SK-N-SH (cell line): Measurements from ENCODE around the gene PAPOLG. TPM values are rescaled to one million over a fixed set of nuclear protein-coding genes. Genes with fewer than 3 reads are reported as not detected.

Source experiments
- CTCF ChIA-PET: fragments of 300-600, 350-600 bp; formaldehyde crosslinking; extraction: SDS; loops from one replicate; lab custom pipeline; 2021; lab: Yijun Ruan, JAX
- POLR2A ChIA-PET: fragments of 350-600 bp; sonication (Branson Sonifier 250); formaldehyde crosslinking; extraction: SDS; loops from one replicate; lab custom pipeline; 2020; ENCODE audit warnings: antibody characterized with exemption, inconsistent platforms; lab: Yijun Ruan, JAX
- DNase-seq: peaks from one replicate; pipeline ENCODE4 v3.0.0; 2012
- H2AFZ ChIP-seq: fragments of 200-600 bp; sonication (generic); 2 replicates; pipeline ENCODE4 v1.8.1; 2016; ENCODE audit warnings: antibody characterized with exemption, mild to moderate bottlenecking, low read depth
- H3F3A ChIP-seq: fragments of 200-600 bp; sonication (generic); replicated peaks from 2 replicates; pipeline ENCODE3; 2016; ENCODE audit warnings: antibody characterized with exemption, mild to moderate bottlenecking; ENCODE audit not compliant: insufficient read depth
- H3K27ac ChIP-seq, 2 experiments: fragments of 200-500 bp in 1 of 2; fragments of 200-600 bp in 1 of 2; sonication (Bioruptor generic) in 1 of 2; sonication (generic), shearing (Covaris generic) in 1 of 2; 2 replicates each; pipeline versions ENCODE4 v1.5.1 to v1.6.1; 2014 to 2016; ENCODE audit warnings: low read depth in 2 of 2, inconsistent platforms in 1 of 2, low read length in 1 of 2, mild to moderate bottlenecking in 1 of 2, mixed read lengths in 1 of 2
- H3K27me3 ChIP-seq: fragments of 200-600 bp; sonication (generic), shearing (Covaris generic); 2 replicates; pipeline ENCODE4 v1.6.1; 2016; ENCODE audit warnings: mixed run types; ENCODE audit not compliant: insufficient read depth
- H3K36me3 ChIP-seq, 2 experiments: fragments of 200-500 bp in 1 of 2; fragments of 200-600 bp in 1 of 2; sonication (Bioruptor generic) in 1 of 2; sonication (generic) in 1 of 2; replicated peaks in 1 of 2; 2 replicates each; pipeline versions ENCODE3 to v1.5.1; 2014 to 2016; ENCODE audit warnings: low read length in 1 of 2, mild to moderate bottlenecking in 1 of 2; ENCODE audit not compliant: insufficient read depth in 2 of 2, control insufficient read depth in 1 of 2
- H3K4me1 ChIP-seq, 2 experiments: fragments of 200-500 bp in 1 of 2; fragments of 200-600 bp in 1 of 2; sonication (Bioruptor generic) in 1 of 2; sonication (generic), shearing (Covaris generic) in 1 of 2; 2 replicates each; pipeline versions ENCODE4 v1.5.1 to v1.6.1; 2014 to 2016; ENCODE audit warnings: low read depth in 1 of 2, low read length in 1 of 2, mixed run types in 1 of 2; ENCODE audit not compliant: insufficient read depth in 2 of 2, control insufficient read depth in 1 of 2
- H3K4me2 ChIP-seq: fragments of 200-600 bp; sonication (generic), shearing (Covaris generic); 2 replicates; pipeline ENCODE4 v1.6.1; 2017; ENCODE audit warnings: mixed run types
- H3K4me3 ChIP-seq, 2 experiments: fragments of 200-500 bp in 1 of 2; fragments of 200-600 bp in 1 of 2; sonication (Bioruptor generic) in 1 of 2; sonication (generic), shearing (Covaris generic) in 1 of 2; 2 replicates each; pipeline versions ENCODE4 v1.5.1 to v1.8.1; 2014 to 2016; ENCODE audit warnings: low read depth in 2 of 2, inconsistent platforms in 1 of 2, low read length in 1 of 2, mild to moderate bottlenecking in 1 of 2, mixed read lengths in 1 of 2, moderate library complexity in 1 of 2
- H3K79me2 ChIP-seq: fragments of 200-600 bp; sonication (generic); 2 replicates; pipeline ENCODE4 v1.8.1; 2017; ENCODE audit warnings: mild to moderate bottlenecking; ENCODE audit not compliant: insufficient read depth
- H3K9ac ChIP-seq: fragments of 200-600 bp; sonication (generic); 2 replicates; pipeline ENCODE4 v1.6.1; 2017; ENCODE audit warnings: mixed run types
- H3K9me2 ChIP-seq: fragments of 200-600 bp; sonication (generic); 2 replicates; pipeline ENCODE4 v1.6.1; 2017; ENCODE audit warnings: mixed run types
- H3K9me3 ChIP-seq: fragments of 200-600 bp; sonication (generic); 2 replicates; pipeline ENCODE4 v1.6.1; 2017; ENCODE audit warnings: mixed run types, mild to moderate bottlenecking, moderate library complexity
- H4K20me1 ChIP-seq: fragments of 200-600 bp; sonication (generic); 2 replicates; pipeline ENCODE4 v1.6.1; 2017; ENCODE audit warnings: mild to moderate bottlenecking, mixed run types; ENCODE audit not compliant: insufficient read depth
- EP300 ChIP-seq, 2 experiments: IDR thresholded peaks; 2 replicates each; pipeline versions ENCODE4 v1.4.0 to v1.6.1; 2012; ENCODE audit warnings: borderline replicate concordance in 1 of 2, low read depth in 1 of 2, low read length in 1 of 2
- EZH2phosphoT487 ChIP-seq: fragments of 200-600 bp; sonication (generic); IDR thresholded peaks from 2 replicates; pipeline ENCODE4 v1.6.1; 2017; ENCODE audit warnings: low read depth, mixed run types, mild to moderate bottlenecking, antibody characterized with exemption, moderate library complexity, borderline replicate concordance
- FOSL2 ChIP-seq: IDR thresholded peaks from 2 replicates; pipeline ENCODE4 v1.4.0; 2012; ENCODE audit warnings: low read depth, mild to moderate bottlenecking, moderate library complexity, borderline replicate concordance
- FOXM1 ChIP-seq: IDR thresholded peaks from 2 replicates; pipeline ENCODE4 v1.4.0; 2012; ENCODE audit warnings: low read depth, mild to moderate bottlenecking
- GABPA ChIP-seq: IDR thresholded peaks from 2 replicates; pipeline ENCODE4 v1.4.0; 2012; ENCODE audit warnings: low read depth, mild to moderate bottlenecking
- GATA2 ChIP-seq: sonication (generic); formaldehyde crosslinking; IDR thresholded peaks from 2 replicates; pipeline ENCODE4 v1.5.0; 2020; ENCODE audit warnings: mild to moderate bottlenecking, missing genetic modification reagents
- JUND ChIP-seq: IDR thresholded peaks from 2 replicates; pipeline ENCODE4 v1.4.0; 2012
- MEF2A ChIP-seq: IDR thresholded peaks from 2 replicates; pipeline ENCODE4 v1.4.0; 2012; ENCODE audit warnings: low read depth, borderline replicate concordance
- MXI1 ChIP-seq: IDR thresholded peaks from 2 replicates; pipeline ENCODE4 v1.6.1; 2012; ENCODE audit warnings: mild to moderate bottlenecking, low read depth, low read length, improper control_type of control experiment
- NRF1 ChIP-seq: IDR thresholded peaks from 2 replicates; pipeline ENCODE4 v1.6.1; 2012; ENCODE audit warnings: low read depth, mild to moderate bottlenecking, low read length
- PBX3 ChIP-seq: IDR thresholded peaks from 2 replicates; pipeline ENCODE4; 2012
- POLR2AphosphoS5 ChIP-seq: IDR thresholded peaks from 2 replicates; pipeline ENCODE4 v1.6.1; 2012; ENCODE audit warnings: low read depth, low read length
- RAD21 ChIP-seq: IDR thresholded peaks from 2 replicates; pipeline ENCODE4 v1.6.1; 2012; ENCODE audit warnings: mild to moderate bottlenecking, low read length
- RCOR1 ChIP-seq: fragments of 150-350 bp; IDR thresholded peaks from 2 replicates; pipeline ENCODE4 v1.6.1; 2017; ENCODE audit warnings: antibody characterized with exemption, low read length
- REST ChIP-seq: IDR thresholded peaks from 2 replicates; pipeline ENCODE4 v1.6.1; 2012; ENCODE audit warnings: mild to moderate bottlenecking, low read depth, low read length, moderate library complexity
- RFX5 ChIP-seq: IDR thresholded peaks from 2 replicates; pipeline ENCODE4 v1.6.1; 2012; ENCODE audit warnings: mild to moderate bottlenecking, improper control_type of control experiment, low read length
- RXRA ChIP-seq: IDR thresholded peaks from 2 replicates; pipeline ENCODE4 v1.4.0; 2012; ENCODE audit warnings: low read depth, mild to moderate bottlenecking, borderline replicate concordance
- SIN3A ChIP-seq: IDR thresholded peaks from 2 replicates; pipeline ENCODE4 v1.6.1; 2012; ENCODE audit warnings: low read depth, mild to moderate bottlenecking, low read length, moderate library complexity, borderline replicate concordance
- TAF1 ChIP-seq: IDR thresholded peaks from 2 replicates; pipeline ENCODE4 v1.6.1; 2012; ENCODE audit warnings: low read depth, mild to moderate bottlenecking, low read length, moderate library complexity, borderline replicate concordance
- WGBS: methylation state at CpG from one replicate; pipeline ENCODE4 v1.1.6; 2017; ENCODE audit warnings: low lambda C conversion rate; 5-methylcytosine and 5-hydroxymethylcytosine counted together
- polyA plus RNA-seq, 3 experiments: library from polyadenylated mRNA; depleted of rRNA; stranded (reverse); fragments of >200 nt; gene quantifications; 2 replicates each; pipeline ENCODE4 v1.2.3, GENCODE V29; 2012
- TF ChIP-seq, protein P1 (sequence below): IDR thresholded peaks from 2 replicates; pipeline ENCODE4 v1.4.0; 2012; ENCODE audit warnings: low read depth, borderline replicate concordance
- TF ChIP-seq, protein P2 (sequence below): fragments of 200-600 bp; sonication (generic); IDR thresholded peaks from 2 replicates; pipeline ENCODE4 v1.6.1; 2017; ENCODE audit warnings: antibody characterized with exemption, mild to moderate bottlenecking, moderate library complexity

The PAPOLG gene
- polyA plus RNA-seq, 1 of the 3 experiments (the other 2 are of a cell fraction): 2.1 TPM

GRCh38 chr2:60821587-60822302 lies 65.7 kb downstream of the PAPOLG start:
- no peak for DNase-seq
- H3K9me2 ChIP-seq: no peaks in the 10 kb centered on the region
- H3F3A ChIP-seq: no peaks in the 10 kb centered on the region
- no peak overlapping the region for H3K9ac ChIP-seq
- no peaks in the 10 kb centered on the region; the same call in 1 of the 2 replicates for H3K27me3 ChIP-seq
- TF ChIP-seq, protein P1, sequence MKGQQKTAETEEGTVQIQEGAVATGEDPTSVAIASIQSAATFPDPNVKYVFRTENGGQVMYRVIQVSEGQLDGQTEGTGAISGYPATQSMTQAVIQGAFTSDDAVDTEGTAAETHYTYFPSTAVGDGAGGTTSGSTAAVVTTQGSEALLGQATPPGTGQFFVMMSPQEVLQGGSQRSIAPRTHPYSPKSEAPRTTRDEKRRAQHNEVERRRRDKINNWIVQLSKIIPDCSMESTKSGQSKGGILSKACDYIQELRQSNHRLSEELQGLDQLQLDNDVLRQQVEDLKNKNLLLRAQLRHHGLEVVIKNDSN: no peak
- TF ChIP-seq POLR2AphosphoS5: no peak
- no peak for TF ChIP-seq RFX5
- no peak for TF ChIP-seq MXI1
- no peak for TF ChIP-seq RCOR1
- TF ChIP-seq EP300 (IDR thresholded peaks at IDR 0.05; ENCODE audit: borderline replicate concordance in 1 of 2, low read depth in 1 of 2, low read length in 1 of 2): no peak
- TF ChIP-seq RAD21: no peak
- TF ChIP-seq NRF1: no peak
- TF ChIP-seq, all 33 proteins: peak for 0
- Histone ChIP-seq H3K9me3 (no peaks in the 10 kb centered on the region), H3K27ac (no peak overlapping the region), H3K4me1 (peaks cover 0 to 2% of the 10 kb centered on the region in 2 experiments; a peak in 1 of 4 replicates), H3K4me3 (no peak overlapping the region), H3K36me3 (no peaks in the 10 kb centered on the region), H2AFZ (no peak overlapping the region), H4K20me1 (no peaks in the 10 kb centered on the region), H3K79me2 (no peaks in the 10 kb centered on the region), H3K4me2 (no peak overlapping the region)
- CTCF ChIA-PET: interaction anchor here (0.6 to 0.9 kb wide), 2 partner anchors 13 to 146 kb away, joined by 3 read pairs; no protein-coding TSS in a partner anchor
- POLR2A ChIA-PET: no interaction called here
- WGBS: 64% methylated on average over 6 of the region's 6 CpGs

DNA sequence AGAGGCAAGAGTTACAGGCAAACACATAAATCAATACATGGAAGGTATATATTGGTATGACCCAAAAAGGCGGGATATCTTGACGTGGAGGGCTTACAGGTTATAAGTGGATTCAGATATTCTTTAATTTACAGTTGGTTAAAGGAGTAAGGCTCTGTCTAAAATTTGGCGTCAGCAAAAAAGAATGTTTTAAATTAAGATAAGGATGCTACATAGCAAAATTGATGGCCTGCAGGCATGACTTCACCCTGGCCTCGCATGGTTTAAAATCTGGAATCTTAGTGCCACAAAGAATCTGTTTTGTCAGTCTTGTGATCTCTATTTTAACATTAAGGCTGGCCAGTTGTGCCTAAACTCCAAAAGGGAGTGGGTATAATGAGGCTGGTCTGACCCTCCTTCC lies 66.9 kb downstream of the PAPOLG start:
- ChIA-PET POLR2A (no interaction called here), CTCF (no interaction called here)
- no peak for DNase-seq
- Histone ChIP-seq H3K79me2 (no peaks in the 10 kb centered on the region), H3K27ac (no peak overlapping the region), H3F3A (no peaks in the 10 kb centered on the region), H4K20me1 (no peaks in the 10 kb centered on the region), H3K4me1 (peaks cover 0 to 2% of the 10 kb centered on the region in 2 experiments; a peak in 1 of 4 replicates), H3K4me2 (no peak overlapping the region), H2AFZ (no peak overlapping the region), H3K9me3 (no peaks in the 10 kb centered on the region), H3K4me3 (no peak overlapping the region), H3K9me2 (no peaks in the 10 kb centered on the region), H3K27me3 (no peaks in the 10 kb centered on the region; the same call in 1 of the 2 replicates), H3K9ac (no peak overlapping the region), H3K36me3 (no peaks in the 10 kb centered on the region)
- WGBS: 43% methylated on average over 4 of the region's 4 CpGs
- TF ChIP-seq GABPA (no peak), MXI1 (no peak), RXRA (no peak), PBX3 (no peak), GATA2 (CRISPR knock-in tag) (no peak), TAF1 (no peak), JUND (no peak), MEF2A (no peak), REST (no peak), FOSL2 (no peak), FOXM1 (no peak), EZH2phosphoT487 (no peak), SIN3A (no peak)
- TF ChIP-seq, protein P2, sequence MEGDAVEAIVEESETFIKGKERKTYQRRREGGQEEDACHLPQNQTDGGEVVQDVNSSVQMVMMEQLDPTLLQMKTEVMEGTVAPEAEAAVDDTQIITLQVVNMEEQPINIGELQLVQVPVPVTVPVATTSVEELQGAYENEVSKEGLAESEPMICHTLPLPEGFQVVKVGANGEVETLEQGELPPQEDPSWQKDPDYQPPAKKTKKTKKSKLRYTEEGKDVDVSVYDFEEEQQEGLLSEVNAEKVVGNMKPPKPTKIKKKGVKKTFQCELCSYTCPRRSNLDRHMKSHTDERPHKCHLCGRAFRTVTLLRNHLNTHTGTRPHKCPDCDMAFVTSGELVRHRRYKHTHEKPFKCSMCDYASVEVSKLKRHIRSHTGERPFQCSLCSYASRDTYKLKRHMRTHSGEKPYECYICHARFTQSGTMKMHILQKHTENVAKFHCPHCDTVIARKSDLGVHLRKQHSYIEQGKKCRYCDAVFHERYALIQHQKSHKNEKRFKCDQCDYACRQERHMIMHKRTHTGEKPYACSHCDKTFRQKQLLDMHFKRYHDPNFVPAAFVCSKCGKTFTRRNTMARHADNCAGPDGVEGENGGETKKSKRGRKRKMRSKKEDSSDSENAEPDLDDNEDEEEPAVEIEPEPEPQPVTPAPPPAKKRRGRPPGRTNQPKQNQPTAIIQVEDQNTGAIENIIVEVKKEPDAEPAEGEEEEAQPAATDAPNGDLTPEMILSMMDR: no peak
